COLO829 (cell line): ENCODE measurements around the gene INVS.
A peak's percentile ranks its signal among the peaks of the same experiment; 100 is the strongest.
"Not testable (repeated sequence)": the region's sequence is repeated elsewhere in the genome, so short reads cannot be mapped to it uniquely, and the experiment has no call there.

Source experiments
- DNase-seq: peaks from one replicate; pipeline ENCODE4 v3.0.0; 2012; ENCODE audit warnings: low spot score

INVS gene

DNA sequence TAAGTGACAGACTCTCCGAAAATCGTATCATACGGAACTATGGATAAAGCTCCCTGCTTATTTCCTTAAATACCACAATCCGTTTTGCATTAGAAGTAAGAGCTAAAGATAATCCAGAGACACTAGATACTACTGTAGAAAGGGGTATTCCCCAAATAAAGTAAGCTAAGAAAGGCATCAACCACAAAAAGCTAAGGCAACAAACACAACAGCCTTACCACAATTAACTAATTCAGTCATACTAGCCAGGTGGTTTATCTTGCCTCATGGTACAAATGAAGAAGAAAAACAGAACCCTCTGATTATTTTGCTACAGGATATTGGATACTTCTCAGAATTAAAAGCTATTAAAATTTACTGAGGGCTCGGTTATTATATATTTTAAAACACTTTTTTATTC lies 14.3 kb upstream of the INVS start:
- no peak for DNase-seq

DNA sequence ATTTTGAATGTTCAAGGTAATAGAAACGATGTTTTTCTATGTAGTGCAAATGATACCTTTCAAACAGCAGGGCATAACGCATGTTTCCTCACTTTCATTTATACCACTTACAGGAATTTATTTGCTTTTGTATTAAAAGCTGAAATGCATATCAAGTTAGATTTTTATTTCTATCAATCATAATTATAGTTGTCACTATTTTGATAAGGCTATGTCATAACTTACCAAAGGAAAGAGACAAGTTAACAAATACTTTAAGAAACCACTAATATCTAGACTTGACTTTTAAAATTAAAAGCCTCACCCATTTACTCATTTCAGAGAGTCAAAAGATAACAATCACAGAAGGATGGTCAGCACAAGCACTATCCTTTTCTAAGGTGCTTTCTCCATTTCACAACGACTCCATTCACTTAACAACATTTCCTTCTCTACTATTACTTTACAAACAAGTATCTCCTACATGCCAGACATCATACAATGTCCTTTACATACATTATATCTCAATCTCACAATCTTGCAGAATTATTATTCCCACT lies 12.9 kb upstream of the INVS start:
- no peak for DNase-seq

GRCh38 chr9:100087218-100087617 lies 11.8 kb upstream of the INVS start:
- DNase-seq, result no peak

DNA sequence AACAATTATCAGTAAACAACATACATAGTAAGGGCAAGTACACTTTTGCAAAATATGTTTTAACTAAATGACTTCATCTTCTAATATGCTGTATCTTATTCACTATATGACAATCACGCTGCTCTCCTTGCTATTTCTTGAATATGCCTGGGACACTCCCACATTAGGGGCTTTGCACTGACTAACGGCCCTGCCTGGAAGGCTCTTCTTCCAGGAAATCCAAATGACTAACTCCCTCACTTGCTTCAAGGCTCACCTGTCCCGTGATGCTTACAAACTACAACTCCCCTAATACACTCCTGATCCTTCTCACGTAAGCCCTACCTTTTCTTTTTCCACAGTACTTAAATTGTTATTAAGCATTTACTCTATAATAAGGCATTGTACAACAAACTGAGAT lies 10.8 kb upstream of the INVS start:
- DNase-seq, result no peak

- DNase-seq, result no peak
Observed at GRCh38 chr9:100090880-100091279, 8.2 kb upstream of the INVS start.

DNA sequence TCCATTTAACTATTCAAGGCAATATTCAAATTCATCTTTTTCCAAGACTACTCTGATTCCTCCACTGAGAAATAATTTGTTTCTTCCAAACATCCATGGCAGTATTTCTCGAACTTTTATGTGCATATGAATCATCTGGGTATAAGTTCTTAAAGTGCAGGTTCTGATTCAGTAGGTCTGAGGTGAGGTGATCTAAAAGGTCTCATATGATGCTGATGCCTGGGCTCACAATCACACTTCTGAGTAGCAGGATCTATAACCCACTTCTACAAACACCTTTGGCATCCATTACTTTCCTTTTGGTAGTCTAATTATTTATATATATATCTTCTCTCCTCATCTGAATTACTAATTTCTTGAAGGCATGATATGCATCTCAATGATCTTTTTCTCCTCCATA lies 7.4 kb upstream of the INVS start:
- no peak for DNase-seq

DNA sequence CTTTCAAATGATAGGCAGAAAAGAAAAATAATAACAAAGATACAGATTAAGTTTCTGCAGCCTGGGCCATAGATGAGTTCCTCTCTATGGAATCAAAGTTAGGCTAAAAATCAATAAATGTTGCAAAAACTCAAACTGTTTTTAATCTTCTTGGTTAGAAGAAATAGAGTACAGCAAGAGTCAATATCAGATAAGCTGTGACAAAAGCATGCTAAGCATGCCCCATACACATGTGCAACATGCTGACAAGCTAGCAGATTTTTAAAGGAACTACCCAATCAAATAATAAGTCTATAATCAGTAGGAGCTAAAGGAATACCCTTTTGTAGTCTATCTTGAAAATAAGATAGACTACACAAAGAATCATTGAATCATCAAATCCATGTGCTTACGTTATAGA lies 7.0 kb upstream of the INVS start:
- DNase-seq, result no peak

- not testable (repeated sequence) for DNase-seq
Observed at GRCh38 chr9:100094411-100094810, 4.6 kb upstream of the INVS start.

DNA sequence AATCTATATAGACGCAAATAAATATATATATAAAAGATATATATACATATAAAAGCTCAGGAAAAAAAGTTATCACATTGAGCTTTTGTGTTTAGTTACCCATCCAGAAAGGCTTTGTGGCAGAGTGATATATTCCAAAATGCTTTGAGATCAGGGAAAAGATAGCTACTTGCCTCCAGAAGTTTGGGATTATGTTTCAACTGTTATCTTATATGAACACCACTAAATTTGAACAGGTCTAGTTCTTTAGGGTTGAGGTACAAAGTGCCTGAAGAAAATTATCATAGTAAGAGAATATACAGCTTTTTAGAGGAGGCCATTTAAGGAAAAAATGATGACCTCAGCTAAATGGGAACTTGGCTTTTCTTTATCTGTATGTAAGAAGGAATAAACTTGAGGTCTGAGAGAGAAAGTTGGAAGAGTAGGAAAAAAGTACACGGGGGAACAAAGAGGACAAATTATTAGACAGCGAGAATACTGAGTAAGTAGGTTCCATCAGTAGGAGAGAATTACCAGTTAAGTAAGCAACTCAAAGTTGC lies 2.6 kb upstream of the INVS start:
- no peak for DNase-seq

DNA sequence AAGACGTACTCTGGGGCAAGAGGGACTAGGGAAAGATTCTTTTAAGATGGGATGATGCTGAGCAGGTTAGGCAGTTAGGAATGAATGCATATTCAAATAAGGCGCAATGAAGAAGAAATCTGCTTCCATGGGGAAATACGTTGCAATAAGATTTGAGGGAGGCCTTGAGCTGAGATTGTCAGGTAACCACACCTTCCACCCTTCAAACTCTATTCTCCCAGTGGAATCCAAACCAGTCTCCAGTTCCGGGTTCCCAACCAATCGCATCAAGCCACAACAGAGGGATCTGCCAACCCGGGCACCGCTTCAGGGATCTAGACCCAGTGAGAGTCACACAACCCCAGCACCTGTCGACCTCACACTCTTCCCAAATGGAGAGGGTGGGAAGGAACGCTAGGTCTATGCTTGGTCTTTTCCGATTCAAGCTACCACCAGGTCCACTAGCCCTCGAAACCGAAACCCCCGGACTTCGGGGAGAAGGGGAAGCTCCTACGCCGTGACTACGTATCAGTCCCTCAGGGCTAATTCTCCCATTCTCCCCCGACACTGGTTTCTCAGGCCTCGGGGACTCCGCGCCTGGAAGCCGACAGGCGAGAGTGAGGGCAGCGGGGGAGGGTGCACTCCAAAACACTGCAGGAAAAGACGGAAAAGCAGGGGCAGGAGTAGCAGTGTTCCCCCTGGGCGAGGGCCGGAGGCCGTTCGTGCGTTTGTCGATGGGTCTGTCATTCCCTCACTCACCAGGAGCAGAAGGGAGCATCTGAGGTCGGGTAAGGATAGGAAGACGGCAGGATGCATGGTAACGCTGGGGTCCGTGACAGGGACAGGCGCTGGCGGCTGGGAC lies 777 bp upstream of the INVS start:
- DNase-seq, result peak; percentile 40

DNA sequence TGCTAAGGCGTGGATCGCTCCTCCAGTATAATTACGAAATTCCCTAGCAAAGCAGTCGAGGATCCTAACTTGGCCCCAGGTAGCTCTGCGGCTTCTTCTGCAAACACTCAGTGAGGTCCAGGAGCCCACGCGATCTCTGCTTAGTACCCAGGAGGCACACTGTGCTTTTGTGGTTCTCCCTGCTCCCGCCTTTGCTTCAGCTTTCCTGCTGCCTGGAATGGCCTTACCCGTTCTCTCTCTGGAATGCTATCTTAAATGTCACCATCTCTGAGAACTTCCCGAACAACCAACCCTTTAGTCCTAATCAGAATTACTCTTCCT lies 639 bp downstream of the INVS start:
- peak; percentile 29 for DNase-seq

DNA sequence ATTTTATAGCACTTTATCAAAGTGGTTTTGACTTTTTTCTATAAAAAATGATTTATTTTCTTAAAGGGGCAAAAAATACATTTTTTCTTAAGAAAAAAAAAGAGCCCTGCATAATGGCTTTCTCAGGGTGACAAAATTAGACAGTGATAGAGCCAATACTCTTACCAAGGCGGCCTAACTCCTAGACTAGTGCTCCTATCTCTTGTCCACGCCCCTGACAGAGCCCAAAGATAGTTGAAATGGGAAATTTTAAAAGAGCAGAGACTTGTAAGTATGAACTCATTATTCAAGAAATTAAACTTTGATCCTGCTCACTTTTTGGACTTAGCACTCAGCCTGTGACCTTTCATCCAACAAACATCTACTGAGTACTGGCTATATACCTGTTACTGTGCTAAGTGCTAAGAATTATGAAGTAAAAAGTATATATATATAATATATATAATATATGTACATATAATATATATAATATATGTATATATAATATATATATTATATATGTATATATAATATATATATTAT lies 1.2 kb downstream of the INVS start:
- no peak for DNase-seq

DNA sequence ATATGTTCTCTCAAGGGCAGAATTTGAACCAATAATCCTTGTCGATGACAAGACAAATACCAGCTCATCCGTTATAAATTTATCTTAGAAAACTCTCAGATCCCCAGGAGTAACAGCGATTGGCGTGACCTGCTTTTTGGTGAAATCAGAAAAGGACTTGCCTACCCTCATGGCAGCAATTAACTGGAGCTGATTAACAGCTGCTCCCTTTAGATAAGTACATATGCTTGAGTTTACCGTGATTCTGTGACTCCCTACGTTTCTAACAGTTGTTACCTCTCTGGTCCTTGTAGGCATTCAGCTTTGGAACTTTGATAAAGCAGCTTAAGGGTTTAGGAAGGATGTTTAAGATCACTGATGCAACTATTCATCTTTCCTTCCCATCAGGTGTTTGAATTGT lies 2.6 kb downstream of the INVS start:
- DNase-seq, result no peak

- no peak for DNase-seq
Observed at GRCh38 chr9:100104314-100104713, 5.3 kb downstream of the INVS start.

DNA sequence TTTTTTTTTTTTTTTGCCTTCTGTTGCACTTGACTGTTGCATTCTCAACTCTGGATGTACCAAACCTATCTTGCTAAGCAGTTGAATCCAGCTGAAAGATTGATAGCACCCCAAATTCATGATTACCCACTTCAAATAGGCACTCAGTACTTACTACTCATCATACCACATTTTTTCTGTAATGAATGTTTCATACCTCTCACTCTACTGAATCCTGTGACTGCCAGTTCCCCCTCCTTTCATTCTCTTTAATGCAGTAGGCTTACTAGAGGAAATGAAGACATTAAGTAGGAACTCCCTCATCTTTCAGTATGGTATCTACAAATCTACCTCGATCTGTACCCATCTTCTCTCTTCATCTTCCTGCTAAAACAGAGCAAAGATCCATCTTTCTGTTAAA lies 6.8 kb downstream of the INVS start:
- DNase-seq, result no peak

- no peak for DNase-seq
Observed at GRCh38 chr9:100106616-100107015, 7.6 kb downstream of the INVS start.

DNA sequence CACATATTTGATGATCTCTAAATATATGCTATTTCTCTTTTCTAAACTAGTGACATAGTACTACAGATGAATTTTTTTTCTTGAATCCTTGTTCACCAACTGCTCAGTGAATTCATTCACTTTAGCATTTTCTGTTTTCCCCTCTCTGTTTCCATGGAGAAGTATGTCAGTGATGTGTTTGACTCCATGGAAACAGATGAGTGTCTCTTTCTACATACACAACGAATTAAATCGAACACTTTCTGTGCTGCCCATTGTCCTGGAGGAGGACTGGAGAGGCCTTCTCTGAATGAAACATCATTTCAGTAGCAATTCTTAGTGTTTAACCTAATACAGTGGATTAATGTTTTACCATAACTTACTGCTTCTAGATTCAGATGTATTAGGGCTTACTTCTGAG lies 9.5 kb downstream of the INVS start:
- DNase-seq, result no peak

DNA sequence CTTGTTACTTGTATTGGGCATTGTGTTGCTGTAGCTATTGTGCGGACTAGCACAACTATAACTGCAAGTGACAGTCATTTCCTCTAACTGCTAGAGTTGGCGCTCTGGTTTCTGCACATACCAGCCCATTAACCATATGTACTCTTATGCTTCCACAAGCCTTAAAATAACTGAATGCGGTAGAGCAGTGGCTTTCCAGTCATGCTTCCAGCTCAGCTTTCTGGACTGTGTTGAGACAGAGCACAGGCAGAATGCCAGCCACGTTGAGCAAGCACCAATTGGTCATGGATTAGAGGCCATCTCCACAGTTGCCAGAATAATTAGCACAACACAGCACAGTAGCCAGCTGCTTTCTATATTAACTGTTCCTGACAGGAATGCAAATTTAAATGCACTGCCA lies 12.2 kb downstream of the INVS start:
- no peak for DNase-seq

GRCh38 chr9:100112677-100113336 lies 13.8 kb downstream of the INVS start:
- no peak for DNase-seq

DNA sequence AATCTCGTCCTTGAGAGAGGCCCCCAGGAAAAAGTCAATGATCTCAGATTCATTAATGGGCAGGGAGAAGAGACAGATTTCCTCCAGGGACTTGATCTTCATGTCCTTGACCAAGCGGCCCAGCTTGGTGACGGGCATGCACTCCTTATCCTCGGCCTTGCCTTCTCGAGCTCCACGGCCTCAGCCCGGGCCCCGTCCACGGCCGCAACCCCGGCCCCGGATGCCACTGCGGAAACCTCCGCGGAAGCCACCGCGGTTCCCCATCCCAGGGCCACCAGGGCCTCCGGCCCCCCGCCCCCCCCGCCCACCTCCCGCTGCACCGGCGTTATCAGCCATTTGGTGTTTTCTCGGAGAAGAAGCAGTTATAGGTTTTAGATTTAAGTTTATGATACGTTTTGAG lies 18.3 kb downstream of the INVS start:
- no peak for DNase-seq

- no peak for DNase-seq
Observed at GRCh38 chr9:100120286-100120685, 21.2 kb downstream of the INVS start.

DNA sequence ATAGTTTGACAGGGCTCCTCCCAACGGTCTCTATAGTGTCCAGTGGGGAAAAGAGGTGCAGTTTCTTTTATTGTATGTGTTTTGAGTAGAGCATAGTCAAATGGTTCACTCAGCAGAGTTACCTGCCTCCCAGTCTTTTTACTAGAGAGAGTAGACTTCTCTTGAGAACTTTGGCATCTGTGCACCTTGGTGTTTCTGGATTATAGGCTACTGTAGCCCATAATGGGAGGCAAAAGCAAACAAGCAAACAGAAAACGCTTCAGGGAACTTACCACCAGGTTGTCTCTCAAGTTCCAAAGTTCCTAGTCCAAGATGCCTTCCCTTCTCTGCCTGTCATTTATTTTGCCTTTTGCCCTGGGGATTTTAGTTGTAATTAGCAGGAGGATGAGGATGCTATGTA lies 26.2 kb downstream of the INVS start:
- no peak for DNase-seq

- no peak for DNase-seq
Observed at GRCh38 chr9:100125910-100126309, 26.9 kb downstream of the INVS start.
